ENCODE measurements around the gene PAK2.
"Not testable (repeated sequence)": the region's sequence is repeated elsewhere in the genome, so short reads cannot be mapped to it uniquely, and the experiment has no call there.

The PAK2 gene

GRCh38 chr3:196739671-196740480, at the start of gene PAK2:
Gene PAK2 (plus strand): TSS chr3:196739857. CDS start chr3:196782647, 42,790 bp downstream.
- DNase-seq = peak; percentile 77

- DNase-seq = no peak
These were observed 49.6 kb upstream of the PAK2 start for GRCh38 chr3:196689941-196690660.

DNA sequence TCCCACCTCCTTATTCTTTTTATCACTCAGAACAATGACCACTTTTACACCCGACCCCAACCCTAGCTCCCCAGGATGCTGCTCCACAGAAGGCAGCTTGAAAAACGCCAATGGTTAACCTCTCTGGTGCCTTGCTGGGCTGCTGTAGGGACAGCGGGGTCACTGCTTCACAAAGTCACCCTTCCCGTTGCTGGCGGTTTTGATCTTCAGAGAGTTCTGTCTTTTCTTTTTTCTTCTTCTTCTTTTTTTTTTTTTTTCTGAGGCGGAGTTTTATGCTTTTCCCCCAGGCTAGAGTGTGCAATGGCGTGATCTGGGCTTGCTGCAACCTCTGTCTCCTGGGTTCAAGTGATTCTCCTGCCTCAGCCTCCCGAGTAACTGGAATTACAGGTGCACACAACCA, 48.3 kb upstream of the PAK2 start:
- DNase-seq = no peak

DNA sequence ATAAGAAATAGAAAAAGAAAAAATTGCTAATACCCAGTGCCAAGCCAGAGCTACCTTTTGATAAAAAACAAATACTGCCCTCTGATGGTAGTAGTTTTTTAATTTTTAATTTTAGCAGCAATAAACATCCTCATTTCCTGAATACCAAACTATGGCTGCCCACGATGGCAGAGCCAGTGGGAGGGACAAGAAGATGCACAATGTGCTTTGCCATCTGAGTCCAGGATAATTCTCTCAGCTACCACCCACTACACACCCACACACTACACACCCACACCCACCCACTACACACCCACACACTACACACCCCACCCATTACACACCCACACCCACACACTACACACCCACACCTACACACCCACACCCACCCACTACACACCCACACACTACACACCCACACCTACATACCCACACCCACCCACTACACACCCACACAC, 45.4 kb upstream of the PAK2 start:
- DNase-seq = no peak

DNA sequence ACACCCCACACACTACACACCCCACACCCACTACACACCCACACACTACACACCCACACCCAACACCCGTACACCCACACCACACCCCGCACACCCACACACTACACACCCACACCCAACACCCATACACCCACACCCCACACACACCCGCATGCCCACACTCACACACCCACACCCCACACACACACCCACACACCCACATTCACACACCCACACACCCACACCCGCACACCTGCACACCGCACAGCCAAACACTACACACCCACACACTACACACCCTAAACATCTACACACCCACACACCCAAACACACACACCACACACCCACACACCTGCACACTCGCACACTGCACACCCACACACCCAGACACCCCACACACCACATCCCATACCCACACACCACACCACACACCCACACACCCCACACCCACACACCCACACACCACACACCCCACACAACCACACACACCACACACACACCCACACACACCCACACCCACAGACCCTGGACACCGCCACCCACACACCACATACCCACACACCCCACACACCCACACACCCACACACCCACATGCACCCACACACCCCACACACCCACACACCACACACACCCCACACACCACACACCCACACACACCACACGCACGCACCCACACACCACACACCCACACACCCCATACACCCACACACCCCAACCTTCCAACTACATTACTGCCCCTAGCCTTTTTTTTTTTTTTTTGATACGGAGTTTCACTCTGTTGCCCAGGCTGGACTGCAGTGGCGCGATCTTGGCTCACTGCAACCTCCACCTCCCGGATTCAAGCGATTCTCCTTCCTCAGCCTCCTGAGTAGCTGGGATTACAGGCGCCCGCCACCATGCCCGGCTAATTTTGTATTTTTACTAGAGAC, 44.5 kb upstream of the PAK2 start:
- no peak for DNase-seq

GRCh38 chr3:196695849-196696226, 43.8 kb upstream of the PAK2 start:
- no peak for DNase-seq

- DNase-seq = no peak
These were observed 42.4 kb upstream of the PAK2 start for GRCh38 chr3:196697270-196697669.

DNA sequence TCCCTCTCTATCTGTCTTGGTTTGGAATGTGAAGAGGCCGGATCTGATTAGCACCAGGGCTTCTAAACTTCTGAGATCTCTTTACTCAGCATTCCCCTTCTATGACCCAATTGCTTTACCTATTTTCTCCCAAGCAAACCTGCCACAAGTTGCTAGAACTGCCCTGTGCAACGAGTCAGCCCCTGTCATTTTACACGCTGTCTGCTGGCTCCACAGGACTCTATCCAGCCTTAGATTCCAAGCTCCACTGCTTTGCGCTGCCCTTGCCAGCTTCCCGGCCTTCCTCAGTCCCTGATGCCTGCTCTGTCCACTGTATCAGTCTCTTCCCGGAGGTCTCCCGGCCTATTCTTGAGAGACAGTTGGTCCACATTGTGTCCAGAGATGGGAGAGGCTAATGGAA, 39.9 kb upstream of the PAK2 start:
- DNase-seq = no peak

DNA sequence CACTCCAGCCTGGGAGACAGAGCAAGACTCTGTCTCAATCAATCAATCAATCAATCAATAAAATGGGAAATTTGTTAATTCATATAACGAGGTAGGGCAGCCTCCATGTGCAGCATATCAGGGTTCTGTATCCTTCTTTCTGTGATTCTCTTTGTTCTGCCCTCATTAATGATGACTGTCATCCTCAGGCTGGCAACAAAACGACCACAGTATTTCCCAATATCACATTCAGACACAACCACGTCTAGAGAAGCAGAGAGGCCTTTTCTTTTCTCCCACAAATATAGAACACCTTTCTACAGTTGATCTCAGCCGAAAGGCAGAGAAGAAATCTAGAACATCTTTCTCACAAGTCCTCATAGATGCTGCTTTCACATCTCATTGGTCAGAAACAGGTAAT, 38.9 kb upstream of the PAK2 start:
- no peak for DNase-seq

- no peak for DNase-seq
These were observed 33.3 kb upstream of the PAK2 start for GRCh38 chr3:196706327-196706726.

DNA sequence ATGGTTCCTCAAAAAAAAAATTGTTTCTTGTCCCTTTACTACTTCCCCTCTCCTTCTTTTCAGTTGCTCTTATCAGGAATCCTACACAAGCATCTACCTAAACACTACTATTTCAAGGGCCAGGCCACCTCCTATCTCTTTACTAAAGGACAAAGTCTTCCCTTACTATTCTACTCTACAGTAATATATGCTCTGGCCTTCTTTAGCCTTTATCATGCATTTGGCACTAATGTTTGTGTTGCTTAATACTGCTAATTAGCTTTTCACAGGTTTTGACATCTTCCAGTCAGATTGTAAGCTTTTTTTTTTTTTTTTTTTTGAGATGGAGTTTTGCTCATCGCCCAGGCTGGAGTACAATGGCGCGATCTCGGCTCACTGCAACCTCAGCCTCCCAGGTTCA, 32.9 kb upstream of the PAK2 start:
- no peak for DNase-seq

DNA sequence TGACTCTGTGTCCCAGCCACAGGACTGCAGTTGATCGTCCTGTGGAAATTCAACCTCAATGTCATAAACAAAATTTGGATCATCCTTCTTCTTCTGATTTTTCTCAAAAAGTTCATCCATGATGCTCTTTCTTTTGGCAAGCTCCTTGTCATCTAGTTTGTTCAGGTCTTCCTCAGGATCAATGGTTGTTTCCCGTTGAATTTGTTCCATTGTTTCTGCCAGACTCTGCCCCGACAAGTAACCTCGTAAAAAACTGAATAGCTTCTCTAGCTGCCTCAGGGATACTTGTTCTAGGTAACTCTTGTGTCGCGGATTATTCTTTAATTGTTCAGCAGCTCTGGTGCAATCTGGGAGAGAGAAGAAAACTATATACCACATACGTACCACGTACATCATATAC, 32.1 kb upstream of the PAK2 start:
- DNase-seq = no peak

DNA sequence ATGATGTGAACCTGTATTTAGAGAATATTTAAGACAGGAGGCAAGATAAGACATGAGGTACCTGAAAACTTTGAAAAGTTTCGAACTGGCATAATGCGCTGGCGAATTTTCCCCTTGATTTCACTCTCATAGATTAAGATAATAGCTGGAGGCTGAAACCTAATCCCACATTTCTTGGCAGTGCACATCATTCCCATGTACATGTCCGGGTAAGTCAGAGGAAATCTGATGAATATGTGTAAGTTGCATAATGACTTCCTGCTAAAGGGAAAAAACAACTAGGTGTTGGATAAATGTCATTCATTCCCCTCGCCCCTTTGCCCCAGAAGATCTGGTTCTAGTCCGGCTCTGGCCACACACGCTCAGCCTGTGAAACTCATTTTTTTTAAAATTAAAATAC, 31.2 kb upstream of the PAK2 start:
- DNase-seq = no peak

DNA sequence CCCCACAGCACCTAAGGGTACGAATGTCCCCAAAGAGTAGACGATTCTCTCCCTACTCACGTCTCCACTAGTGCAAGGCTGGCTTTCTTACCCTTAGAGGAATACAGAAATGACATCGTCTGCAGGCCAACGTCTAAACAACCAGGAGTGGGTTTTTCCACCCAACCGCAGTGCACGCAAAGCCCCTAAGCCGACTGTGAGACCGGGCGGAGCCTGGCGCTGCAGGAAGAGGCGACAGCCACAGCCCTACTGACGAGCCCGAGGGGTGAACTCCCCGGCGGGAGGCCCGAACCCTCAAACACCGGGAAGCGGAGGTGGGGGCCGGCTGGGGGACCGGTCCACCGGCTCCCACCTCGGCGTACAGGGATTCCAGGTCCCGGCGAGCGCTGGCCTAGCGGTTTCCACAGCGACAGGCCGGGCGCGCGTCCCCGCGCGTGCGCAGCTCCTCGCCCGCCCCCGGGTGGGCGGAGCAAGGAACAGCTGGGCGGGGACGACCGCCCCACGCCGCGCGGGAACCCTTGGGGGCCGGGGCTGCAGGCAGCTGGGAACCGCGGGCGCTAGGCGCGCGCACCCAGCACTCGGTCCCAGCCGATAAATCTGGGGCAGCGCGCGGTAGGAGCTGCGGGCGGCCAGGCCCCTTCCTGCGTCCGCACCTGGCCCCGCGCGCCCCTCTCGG, 27.7 kb upstream of the PAK2 start, which contains the start of the genes CEP19 and PIGX:
Gene CEP19, minus strand, starts transcription at position 413 of the 676 bp plus-strand sequence. CDS start 3,593 bp downstream, outside the sequence.
Gene PIGX, plus strand, starts transcription at position 540 of the 676 bp plus-strand sequence.
- peak; percentile 58 for DNase-seq

GRCh38 chr3:196712514-196713413, 26.9 kb upstream of the PAK2 start:
- DNase-seq = no peak

DNA sequence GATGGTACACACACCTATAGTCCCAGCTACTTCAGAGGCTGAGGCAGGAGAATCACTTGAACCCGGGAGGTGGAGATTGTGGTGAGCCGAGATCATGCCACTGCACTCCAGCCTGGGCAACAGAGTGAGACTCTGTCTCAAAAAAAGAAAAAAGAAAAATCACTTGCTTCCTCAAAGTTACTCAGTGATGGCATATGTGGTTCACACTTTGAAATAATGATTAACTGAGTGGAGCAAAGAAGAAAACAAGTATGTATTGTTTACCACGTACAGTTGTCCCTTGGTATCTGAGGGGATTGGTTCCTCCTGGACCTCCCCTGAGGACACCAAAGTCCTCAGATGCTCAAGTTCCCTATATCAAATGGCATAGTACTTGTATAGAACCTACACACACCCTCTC, 22.5 kb upstream of the PAK2 start:
- DNase-seq = not testable (repeated sequence)

DNA sequence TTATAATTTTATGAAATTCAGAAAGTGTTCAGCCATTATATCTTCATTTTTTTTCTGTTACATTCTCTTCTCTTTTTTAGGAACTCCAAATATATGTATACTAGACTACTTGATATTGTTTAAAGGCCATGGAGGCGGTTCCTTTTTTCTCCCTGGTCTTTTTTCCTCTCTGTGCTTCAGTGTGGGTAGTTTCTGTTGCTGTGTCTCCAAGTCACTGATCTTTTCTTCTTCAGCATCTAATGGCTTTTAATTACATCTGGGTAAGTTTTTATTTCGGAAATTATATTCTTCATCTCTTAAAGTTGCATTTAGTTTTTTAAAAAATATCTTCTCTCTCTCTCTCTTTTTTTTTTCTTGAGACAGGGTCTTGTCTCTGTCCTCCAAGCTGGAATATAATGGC, 18.6 kb upstream of the PAK2 start:
- no peak for DNase-seq

DNA sequence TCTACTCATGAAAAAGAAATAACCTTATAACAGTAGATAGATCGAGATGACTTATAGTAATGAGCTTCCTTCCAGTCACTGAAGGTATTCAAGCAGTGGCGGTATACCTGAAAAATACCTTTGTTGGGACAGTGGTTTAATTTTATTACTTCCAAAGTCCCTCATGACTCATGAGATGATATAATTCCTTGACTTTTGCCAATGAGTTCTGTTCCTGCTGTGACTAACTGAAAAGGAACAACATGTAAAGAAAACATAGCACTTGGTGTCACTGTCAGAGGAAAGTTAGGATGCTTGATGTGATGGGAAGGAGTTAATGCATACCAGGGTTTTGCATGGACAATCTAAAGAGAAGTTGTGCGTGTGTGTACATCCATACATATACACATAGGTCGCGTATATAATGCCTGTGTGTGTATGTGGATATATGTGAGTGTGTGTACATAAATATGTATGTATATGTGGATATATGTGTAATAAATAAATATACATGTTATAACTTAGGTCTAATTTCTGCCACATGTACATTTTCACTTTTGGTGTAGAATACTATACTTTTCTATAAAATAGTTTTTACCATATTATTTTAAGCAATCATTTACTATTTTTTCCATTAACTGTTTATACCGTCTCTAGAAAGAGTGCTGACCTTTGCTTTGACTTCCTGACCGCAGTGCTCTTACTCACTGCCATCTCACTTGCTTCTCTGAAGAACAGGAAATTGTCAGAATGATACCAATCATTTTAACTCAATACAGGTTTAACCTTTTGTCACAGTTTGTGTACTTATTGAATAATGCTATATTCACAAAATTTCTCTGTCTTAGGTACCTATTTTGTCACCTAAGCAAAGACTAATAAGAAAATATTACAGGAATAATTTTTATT, 12.6 kb upstream of the PAK2 start:
- no peak for DNase-seq

DNA sequence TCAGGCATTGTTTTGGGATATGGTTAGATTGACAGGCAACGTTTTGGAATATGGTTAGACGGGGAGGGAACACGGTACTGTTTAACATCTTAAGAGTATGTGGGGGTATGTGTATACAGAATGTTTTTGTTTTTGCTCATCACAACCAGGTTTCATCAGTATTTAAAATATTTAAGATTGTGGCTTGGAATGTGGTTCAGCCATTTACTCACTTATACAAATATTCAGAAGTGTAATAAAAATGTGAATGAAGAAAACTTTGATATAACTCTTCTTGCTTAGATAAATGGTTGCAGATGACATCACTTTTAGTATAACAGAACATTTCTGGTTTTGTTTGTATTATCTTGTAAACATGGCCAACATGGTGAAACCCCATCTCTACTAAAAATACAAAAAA, 3.9 kb upstream of the PAK2 start:
- no peak for DNase-seq

- no peak for DNase-seq
These were observed 2.8 kb upstream of the PAK2 start for GRCh38 chr3:196736670-196737374.
